OCI-LY7 (cell line): ENCODE results near the gene CDAN1.

Source experiments
- CTCF ChIP-seq: fragments of 200-600 bp; sonication (generic); conservative IDR thresholded peaks from 2 replicates; pipeline ENCODE4 v1.5.1; 2014; ENCODE audit warnings: mild to moderate bottlenecking, antibody characterized with exemption, low read length, moderate library complexity, mixed read lengths
- EZH2phosphoT487 ChIP-seq: fragments of 200-600 bp; sonication (generic); IDR thresholded peaks from 2 replicates; pipeline ENCODE4 v1.6.1; 2018; ENCODE audit warnings: low read depth, borderline replicate concordance, mild to moderate bottlenecking, mixed run types, antibody characterized with exemption, low read length, moderate library complexity, mixed read lengths

GRCh38 chr15:42707068-42707467 is 29.9 kb downstream of the CDAN1 start:
- no peak for TF ChIP-seq CTCF
- TF ChIP-seq EZH2phosphoT487 = no peak
